Trophoblast cell (in vitro differentiated cells and primary cell): ENCODE data around the gene PAK4.

Experiments used
- DNase-seq, 2 donors: peaks; one replicate each; pipeline ENCODE4 v3.0.0-alpha.2; 2016
- H2AFZ ChIP-seq: 2 replicates; pipeline ENCODE4 v1.6.1; 2013; ENCODE audit warnings: low read length, moderate library complexity, mild to moderate bottlenecking; ENCODE audit not compliant: insufficient read depth, poor library complexity
- H2AK5ac ChIP-seq: 2 replicates; pipeline ENCODE4 v1.6.1; 2013; ENCODE audit warnings: mild to moderate bottlenecking, low read length
- H2BK120ac ChIP-seq: 2 replicates; pipeline ENCODE4 v1.6.1; 2013; ENCODE audit warnings: low read length, mild to moderate bottlenecking, moderate library complexity; ENCODE audit not compliant: insufficient read depth, poor library complexity
- H2BK12ac ChIP-seq: 2 replicates; pipeline ENCODE4 v1.6.1; 2013; ENCODE audit warnings: mild to moderate bottlenecking, low read length, moderate library complexity
- H2BK5ac ChIP-seq: 2 replicates; pipeline ENCODE4 v1.6.1; 2013; ENCODE audit warnings: low read length, low read depth, moderate library complexity, mild to moderate bottlenecking; ENCODE audit not compliant: poor library complexity
- H3K14ac ChIP-seq: 2 replicates; pipeline ENCODE4 v1.6.1; 2013; ENCODE audit warnings: mild to moderate bottlenecking, low read length
- H3K18ac ChIP-seq: 2 replicates; pipeline ENCODE4 v1.6.1; 2013; ENCODE audit warnings: mild to moderate bottlenecking, low read length
- H3K23ac ChIP-seq: 2 replicates; pipeline ENCODE4 v1.6.1; 2013; ENCODE audit warnings: low read length
- H3K27ac ChIP-seq: 2 replicates; pipeline ENCODE4 v1.5.1; 2013; ENCODE audit warnings: low read depth, mild to moderate bottlenecking, inconsistent platforms, low read length, moderate library complexity
- H3K27me3 ChIP-seq: 2 replicates; pipeline ENCODE4 v1.6.1; 2013; ENCODE audit warnings: inconsistent platforms, mild to moderate bottlenecking, low read length, moderate library complexity; ENCODE audit not compliant: insufficient read depth
- H3K36me3 ChIP-seq, 2 experiments: 1 replicate in 1 of 2; 2 replicates in 1 of 2; pipeline ENCODE4 v1.6.1; 2013; ENCODE audit warnings: low read length in 2 of 2, mild to moderate bottlenecking in 2 of 2, moderate library complexity in 1 of 2; ENCODE audit not compliant: insufficient read depth in 2 of 2, control insufficient read depth in 1 of 2
- H3K4ac ChIP-seq: 2 replicates; pipeline ENCODE4 v1.6.1; 2013; ENCODE audit warnings: low read depth, mild to moderate bottlenecking, low read length, moderate library complexity
- H3K4me1 ChIP-seq, 2 experiments: 1 replicate in 1 of 2; 2 replicates in 1 of 2; pipeline ENCODE4 v1.6.1; 2013; ENCODE audit warnings: low read length in 2 of 2, mild to moderate bottlenecking in 2 of 2, moderate library complexity in 1 of 2; ENCODE audit not compliant: insufficient read depth in 2 of 2, control insufficient read depth in 1 of 2
- H3K4me2 ChIP-seq: 2 replicates; pipeline ENCODE4 v1.6.1; 2013; ENCODE audit warnings: inconsistent platforms, mild to moderate bottlenecking, low read length, moderate library complexity
- H3K4me3 ChIP-seq: 2 replicates; pipeline ENCODE4 v1.5.1; 2013; ENCODE audit warnings: mild to moderate bottlenecking, low read depth, low read length, inconsistent platforms
- H3K79me1 ChIP-seq: one replicate; pipeline ENCODE4 v1.6.1; 2013; ENCODE audit warnings: low read length
- H3K79me2 ChIP-seq: 2 replicates; pipeline ENCODE4 v1.6.1; 2013; ENCODE audit warnings: low read length, mild to moderate bottlenecking; ENCODE audit not compliant: control insufficient read depth, insufficient read depth, poor library complexity
- H3K9ac ChIP-seq: 2 replicates; pipeline ENCODE4 v1.6.1; 2013; ENCODE audit warnings: mild to moderate bottlenecking, low read length
- H3K9me3 ChIP-seq: 2 replicates; pipeline ENCODE4 v1.6.1; 2013; ENCODE audit warnings: low read depth, mild to moderate bottlenecking, control low read depth, inconsistent platforms, low read length; ENCODE audit not compliant: insufficient read depth
- H4K12ac ChIP-seq: 2 replicates; pipeline ENCODE4 v1.6.1; 2013; ENCODE audit warnings: low read depth, mild to moderate bottlenecking, low read length, moderate library complexity
- H4K8ac ChIP-seq: 2 replicates; pipeline ENCODE4 v1.6.1; 2013; ENCODE audit warnings: low read depth, mild to moderate bottlenecking, low read length, moderate library complexity
- H4K91ac ChIP-seq: one replicate; pipeline ENCODE4 v1.6.1; 2013; ENCODE audit warnings: low read depth, mild to moderate bottlenecking, low read length, moderate library complexity
- WGBS: extraction: QIAGEN DNeasy Blood & Tissue Kit; methylation state at CpG from one replicate; pipeline ENCODE4 v1.1.7; 2013; ENCODE audit warnings: missing lambda C conversion rate; ENCODE audit not compliant: insufficient read length, insufficient coverage; ENCODE audit errors: extremely low coverage; 5-methylcytosine and 5-hydroxymethylcytosine counted together

PAK4 gene

GRCh38 chr19:39163621-39164020 is 38.0 kb downstream of the PAK4 start:
- H3K18ac ChIP-seq: no peak overlapping the region
- WGBS: no CpG with 5 or more reads among the region's 9 CpGs
- no peak overlapping the region for H3K14ac ChIP-seq
- H3K9me3 ChIP-seq: peaks cover 1% of the 10 kb centered on the region
- H2BK5ac ChIP-seq: no peak overlapping the region
- peaks cover 11 to 12% of the 10 kb centered on the region in 2 experiments for H3K36me3 ChIP-seq
- no peak overlapping the region for H2BK120ac ChIP-seq
- H3K4me2 ChIP-seq: no peak overlapping the region
- H2AK5ac ChIP-seq: no peak overlapping the region
- H3K4me3 ChIP-seq: no peak overlapping the region
- H3K27ac ChIP-seq: no peak overlapping the region
- H4K8ac ChIP-seq: no peak overlapping the region
- H3K79me2 ChIP-seq: peaks cover 22% of the 10 kb centered on the region
- no peak overlapping the region for H2AFZ ChIP-seq
- no peak overlapping the region for H4K91ac ChIP-seq
- DNase-seq: no peak
- peak overlapping the region; percentile 42 for H3K4ac ChIP-seq
- no peak overlapping the region for H4K12ac ChIP-seq
- H3K9ac ChIP-seq: no peak overlapping the region
- H2BK12ac ChIP-seq: no peak overlapping the region
- H3K27me3 ChIP-seq: no peaks in the 10 kb centered on the region
- H3K4me1 ChIP-seq: peaks cover 35 to 42% of the 10 kb centered on the region in 2 experiments
- no peak overlapping the region for H3K23ac ChIP-seq
- peaks cover 16% of the 10 kb centered on the region for H3K79me1 ChIP-seq

- H3K14ac ChIP-seq: no peak overlapping the region
- H2BK5ac ChIP-seq: no peak overlapping the region
- no peaks in the 10 kb centered on the region for H3K27me3 ChIP-seq
- H2BK120ac ChIP-seq: no peak overlapping the region
- no peak overlapping the region for H3K27ac ChIP-seq
- H3K4me1 ChIP-seq: peaks cover 32 to 38% of the 10 kb centered on the region in 2 experiments
- no peak overlapping the region for H2AFZ ChIP-seq
- H3K4me3 ChIP-seq: no peak overlapping the region
- no peak overlapping the region for H3K4me2 ChIP-seq
- H4K8ac ChIP-seq: no peak overlapping the region
- no peak overlapping the region for H4K12ac ChIP-seq
- H3K9ac ChIP-seq: no peak overlapping the region
- no peak overlapping the region for H2BK12ac ChIP-seq
- H3K9me3 ChIP-seq: peaks cover 1% of the 10 kb centered on the region
- no peak overlapping the region for H2AK5ac ChIP-seq
- no CpG with 5 or more reads among the region's 6 CpGs for WGBS
- DNase-seq: no peak
- peaks cover 16% of the 10 kb centered on the region for H3K79me1 ChIP-seq
- peaks cover 22% of the 10 kb centered on the region for H3K79me2 ChIP-seq
- no peak overlapping the region for H3K18ac ChIP-seq
- H3K4ac ChIP-seq: peak overlapping the region; percentile 26
- H3K23ac ChIP-seq: no peak overlapping the region
- H3K36me3 ChIP-seq: peaks cover 10 to 11% of the 10 kb centered on the region in 2 experiments
- no peak overlapping the region for H4K91ac ChIP-seq
Observed at GRCh38 chr19:39164289-39164688, 38.7 kb downstream of the PAK4 start.

- Histone ChIP-seq H3K9me3 (peaks cover 1% of the 10 kb centered on the region), H3K36me3 (peaks cover 17 to 24% of the 10 kb centered on the region in 2 experiments), H3K23ac (no peak overlapping the region), H3K79me2 (peaks cover 16% of the 10 kb centered on the region), H3K27me3 (no peaks in the 10 kb centered on the region), H2AK5ac (no peak overlapping the region), H3K79me1 (peaks cover 18% of the 10 kb centered on the region), H3K4me2 (no peak overlapping the region), H3K4ac (peak overlapping the region; percentile 4), H2BK5ac (no peak overlapping the region), H3K4me1 (peaks cover 24 to 29% of the 10 kb centered on the region in 2 experiments), H2BK120ac (no peak overlapping the region), H2AFZ (no peak overlapping the region), H4K12ac (no peak overlapping the region), H4K91ac (no peak overlapping the region), H2BK12ac (no peak overlapping the region), H3K4me3 (no peak overlapping the region), H3K18ac (no peak overlapping the region), H3K14ac (no peak overlapping the region), H3K27ac (no peak overlapping the region), H3K9ac (no peak overlapping the region), H4K8ac (no peak overlapping the region)
- DNase-seq: no peak
- WGBS: no CpG with 5 or more reads among the region's 7 CpGs
Observed at GRCh38 chr19:39165857-39166256, 40.3 kb downstream of the PAK4 start.

- Histone ChIP-seq H2AFZ (no peak overlapping the region), H2AK5ac (peak overlapping the region; percentile 28), H4K8ac (peak overlapping the region; percentile 32)
Observed at GRCh38 chr19:39166571-39167391, 41.2 kb downstream of the PAK4 start.

More at GRCh38 chr19:39166571-39167391, 41.2 kb downstream of the PAK4 start:
- H3K4ac ChIP-seq: peak overlapping the region; percentile 24
- peak overlapping the region; percentile 48 for H2BK5ac ChIP-seq
- WGBS: no CpG with 5 or more reads among the region's 24 CpGs
- no peak overlapping the region for H3K9ac ChIP-seq
- peak overlapping the region; percentile 63 for H3K18ac ChIP-seq
- peaks cover 24 to 28% of the 10 kb centered on the region in 2 experiments for H3K4me1 ChIP-seq
- H3K79me1 ChIP-seq: peaks cover 18% of the 10 kb centered on the region
- peak overlapping the region; percentile 43 for H3K4me2 ChIP-seq
- H3K36me3 ChIP-seq: peaks cover 22 to 28% of the 10 kb centered on the region in 2 experiments
- no peak overlapping the region for H4K12ac ChIP-seq
- H3K27ac ChIP-seq: peak overlapping the region; percentile 42
- peak overlapping the region; percentile 44 for H2BK120ac ChIP-seq
- H3K27me3 ChIP-seq: no peaks in the 10 kb centered on the region
- peak; percentile 36 to 41 for DNase-seq
- H4K91ac ChIP-seq: peak overlapping the region; percentile 89
- H3K23ac ChIP-seq: no peak overlapping the region
- H3K14ac ChIP-seq: peak overlapping the region; percentile 47
- H3K9me3 ChIP-seq: peaks cover 1% of the 10 kb centered on the region
- H3K4me3 ChIP-seq: no peak overlapping the region
- peak overlapping the region; percentile 42 for H2BK12ac ChIP-seq
- H3K79me2 ChIP-seq: peaks cover 12% of the 10 kb centered on the region
